Breast epithelium (tissue), 4 donors: ENCODE data around the gene COL23A1. TPM values are rescaled to one million over a fixed set of nuclear protein-coding genes. Genes with fewer than 3 reads are reported as not detected.
A peak's percentile ranks its signal among the peaks of the same experiment; 100 is the strongest.

ENCODE experiments used
- DNase-seq, 2 donors: peaks; one replicate each; pipeline ENCODE4 v3.0.0-alpha.2; 2019; ENCODE audit warnings: low spot score in 2 of 2
- H3K27ac ChIP-seq, 2 donors: fragments of 200-600 bp; sonication (generic) in 1 of 2; one replicate each; pipeline ENCODE4 v1.5.1; 2016 to 2019; ENCODE audit warnings: mild to moderate bottlenecking in 1 of 2
- H3K27me3 ChIP-seq, 2 donors: fragments of 200-600 bp; sonication (generic) in 1 of 2; one replicate each; pipeline versions ENCODE4 v1.5.1 to v1.6.0; 2017 to 2019; ENCODE audit warnings: control low read depth in 1 of 2, mild to moderate bottlenecking in 1 of 2
- H3K36me3 ChIP-seq: fragments of 200-600 bp; one replicate; pipeline ENCODE4 v1.5.1; 2019
- H3K4me1 ChIP-seq, 2 donors: fragments of 200-600 bp; sonication (generic); one replicate each; pipeline ENCODE4 v1.5.1; 2016 to 2019; ENCODE audit warnings: control low read depth in 1 of 2
- H3K4me3 ChIP-seq, 3 donors: fragments of 200-600 bp; sonication (generic); 1 replicate in 2 of 3; 2 replicates in 1 of 3; pipeline ENCODE4 v1.5.1; 2016 to 2019; ENCODE audit warnings: mild to moderate bottlenecking in 3 of 3, moderate library complexity in 2 of 3
- H3K9me3 ChIP-seq, 2 donors: fragments of 200-600 bp; sonication (generic) in 1 of 2; one replicate each; pipeline ENCODE4 v1.5.1; 2016 to 2019; ENCODE audit warnings: control low read depth in 1 of 2
- POLR2A ChIP-seq: fragments of 450-650 bp; IDR thresholded peaks from one replicate; pipeline ENCODE4 v1.6.1; 2016; ENCODE audit warnings: antibody characterized with exemption, mild to moderate bottlenecking, moderate library complexity
- POLR2AphosphoS5 ChIP-seq, 3 donors: sonication (generic); formaldehyde crosslinking; IDR thresholded peaks; one replicate each; pipeline ENCODE4 v1.6.1; 2017; ENCODE audit warnings: antibody characterized with exemption in 3 of 3
- intact Hi-C: fragments of 100-400 bp; cut with DNase I; formaldehyde crosslinking; loops from one replicate; pipeline ENCODE4 v1.15.1; 2023; ENCODE audit warnings: low total_unique reads
- total RNA-seq, 3 donors: library from RNA; depleted of rRNA; stranded (reverse); fragments of >200 nt; gene quantifications; one replicate each; pipeline ENCODE4 v1.1.0, GENCODE V29; 2016
- TF ChIP-seq, protein P1 (sequence below), 3 donors: fragments of 450-650 bp; IDR thresholded peaks; one replicate each; pipeline ENCODE4 v1.5.1; 2016 to 2017; ENCODE audit warnings: antibody characterized with exemption in 3 of 3, mild to moderate bottlenecking in 3 of 3, moderate library complexity in 3 of 3

Gene COL23A1
- total RNA-seq, 3 donors from 2014 or later, result 0.32 to 3.3 (median 2.6) TPM

GRCh38 chr5:178463321-178464155, 126.7 kb downstream of the COL23A1 start:
- Histone ChIP-seq H3K4me1 (peaks cover 0 to 3% of the 10 kb centered on the region in 2 donors), H3K4me3 (no peak overlapping the region), H3K27ac (no peak overlapping the region), H3K27me3 (no peaks in the 10 kb centered on the region), H3K36me3 (no peaks in the 10 kb centered on the region), H3K9me3 (no peaks in the 10 kb centered on the region)
- TF ChIP-seq POLR2A (no peak), POLR2AphosphoS5 (IDR thresholded peaks at IDR 0.05) (no peak)
- TF ChIP-seq, protein P1, sequence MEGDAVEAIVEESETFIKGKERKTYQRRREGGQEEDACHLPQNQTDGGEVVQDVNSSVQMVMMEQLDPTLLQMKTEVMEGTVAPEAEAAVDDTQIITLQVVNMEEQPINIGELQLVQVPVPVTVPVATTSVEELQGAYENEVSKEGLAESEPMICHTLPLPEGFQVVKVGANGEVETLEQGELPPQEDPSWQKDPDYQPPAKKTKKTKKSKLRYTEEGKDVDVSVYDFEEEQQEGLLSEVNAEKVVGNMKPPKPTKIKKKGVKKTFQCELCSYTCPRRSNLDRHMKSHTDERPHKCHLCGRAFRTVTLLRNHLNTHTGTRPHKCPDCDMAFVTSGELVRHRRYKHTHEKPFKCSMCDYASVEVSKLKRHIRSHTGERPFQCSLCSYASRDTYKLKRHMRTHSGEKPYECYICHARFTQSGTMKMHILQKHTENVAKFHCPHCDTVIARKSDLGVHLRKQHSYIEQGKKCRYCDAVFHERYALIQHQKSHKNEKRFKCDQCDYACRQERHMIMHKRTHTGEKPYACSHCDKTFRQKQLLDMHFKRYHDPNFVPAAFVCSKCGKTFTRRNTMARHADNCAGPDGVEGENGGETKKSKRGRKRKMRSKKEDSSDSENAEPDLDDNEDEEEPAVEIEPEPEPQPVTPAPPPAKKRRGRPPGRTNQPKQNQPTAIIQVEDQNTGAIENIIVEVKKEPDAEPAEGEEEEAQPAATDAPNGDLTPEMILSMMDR (IDR thresholded peaks at IDR 0.05), result no peak
- no peak for DNase-seq
- intact Hi-C loops, result no loop called here

GRCh38 chr5:178462816-178463215, 127.4 kb downstream of the COL23A1 start:
- Histone ChIP-seq H3K9me3 (no peaks in the 10 kb centered on the region), H3K4me1 (peaks cover 0 to 2% of the 10 kb centered on the region in 2 donors), H3K4me3 (no peak overlapping the region), H3K36me3 (no peaks in the 10 kb centered on the region), H3K27me3 (no peaks in the 10 kb centered on the region), H3K27ac (no peak overlapping the region)
- DNase-seq, result no peak
- intact Hi-C loops, result no loop called here
- TF ChIP-seq, protein P1 (IDR thresholded peaks at IDR 0.05), result no peak
- no peak for TF ChIP-seq POLR2AphosphoS5 (IDR thresholded peaks at IDR 0.05)
- TF ChIP-seq POLR2A, result no peak

- TF ChIP-seq POLR2AphosphoS5 (IDR thresholded peaks at IDR 0.05) (no peak), POLR2A (no peak)
- TF ChIP-seq, protein P1 (IDR thresholded peaks at IDR 0.05), result no peak
- H3K27ac ChIP-seq, result no peak overlapping the region
- H3K4me1 ChIP-seq, result no peaks in the 10 kb centered on the region
- H3K9me3 ChIP-seq, result no peaks in the 10 kb centered on the region
- no peaks in the 10 kb centered on the region for H3K36me3 ChIP-seq
- no peaks in the 10 kb centered on the region for H3K27me3 ChIP-seq
- no peak for DNase-seq
- no peak overlapping the region for H3K4me3 ChIP-seq
- intact Hi-C loops, result no loop called here
These were observed 128.1 kb downstream of the COL23A1 start for GRCh38 chr5:178462076-178462475.

GRCh38 chr5:178461004-178461730, 129.0 kb downstream of the COL23A1 start:
- H3K4me3 ChIP-seq, result no peak overlapping the region
- H3K36me3 ChIP-seq, result no peaks in the 10 kb centered on the region
- intact Hi-C loops, result no loop called here
- no peak overlapping the region for H3K27ac ChIP-seq
- H3K4me1 ChIP-seq, result no peaks in the 10 kb centered on the region
- H3K27me3 ChIP-seq, result no peaks in the 10 kb centered on the region
- peak; percentile 57 to 63 for DNase-seq
- H3K9me3 ChIP-seq, result no peaks in the 10 kb centered on the region
- TF ChIP-seq, protein P1 (IDR thresholded peaks at IDR 0.05), result peak; percentile 59 to 68 (median 66)
- TF ChIP-seq POLR2A (no peak), POLR2AphosphoS5 (IDR thresholded peaks at IDR 0.05) (no peak)

DNA sequence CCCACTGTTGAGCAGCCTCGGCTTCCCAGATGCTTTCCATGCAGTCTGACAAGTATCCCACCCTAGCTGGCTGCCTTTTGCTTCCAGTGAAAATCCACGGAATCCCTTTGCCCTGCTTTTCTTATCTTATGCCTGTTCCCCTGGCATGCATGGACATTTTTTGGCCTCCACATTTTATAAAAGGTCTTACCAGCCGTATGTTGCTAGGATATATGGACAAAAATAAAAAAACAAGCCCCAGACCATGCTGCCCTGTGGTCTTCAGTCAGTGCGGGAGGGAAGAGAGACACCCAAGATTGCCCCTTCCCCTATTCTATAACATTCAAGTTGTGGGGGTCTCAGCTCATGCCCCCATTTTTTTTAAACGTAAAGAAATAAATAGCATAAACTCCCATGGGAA, 129.6 kb downstream of the COL23A1 start:
- H3K27me3 ChIP-seq, result no peaks in the 10 kb centered on the region
- no peaks in the 10 kb centered on the region for H3K4me1 ChIP-seq
- TF ChIP-seq, protein P1 (IDR thresholded peaks at IDR 0.05), result no peak
- TF ChIP-seq POLR2A, result no peak
- TF ChIP-seq POLR2AphosphoS5 (IDR thresholded peaks at IDR 0.05), result no peak
- H3K27ac ChIP-seq, result no peak overlapping the region
- no peak for DNase-seq
- intact Hi-C loops, result no loop called here
- H3K9me3 ChIP-seq, result no peaks in the 10 kb centered on the region
- no peak overlapping the region for H3K4me3 ChIP-seq
- no peaks in the 10 kb centered on the region for H3K36me3 ChIP-seq
